GM11168 (cell line): Measurements from ENCODE around the gene WFIKKN1.

Source experiments
- in situ Hi-C: fragments of 300-500 bp; cut with MboI; formaldehyde crosslinking; loops from one replicate; pipeline ENCODE4 v1.12.0; 2022; ENCODE audit warnings: low sequenced_read_pairs; ENCODE audit not compliant: unreplicated experiment

WFIKKN1 gene

GRCh38 chr16:680967-681745, 50.4 kb downstream of the WFIKKN1 start:
- in situ Hi-C loops, result no loop called here

GRCh38 chr16:681746-682427, 51.1 kb downstream of the WFIKKN1 start:
- in situ Hi-C loops, result no loop called here

- in situ Hi-C loops, result no loop called here
Observed at GRCh38 chr16:682493-683395, 52.0 kb downstream of the WFIKKN1 start.

- in situ Hi-C loops, result no loop called here
Observed at GRCh38 chr16:683396-684070, 52.7 kb downstream of the WFIKKN1 start.
